Mucosa of gallbladder (tissue), 1 donor: ENCODE results near the gene GPER1. TPM values are rescaled to one million over a fixed set of nuclear protein-coding genes. Genes with fewer than 3 reads are reported as not detected.
"Not testable (repeated sequence)": the region's sequence is repeated elsewhere in the genome, so short reads cannot be mapped to it uniquely, and the experiment has no call there.

Source experiments
- DNase-seq: peaks from one replicate; pipeline ENCODE4 v3.0.0-alpha.2; 2020; ENCODE audit warnings: low spot score
- total RNA-seq: library from RNA; stranded (reverse); gene quantifications from one replicate; pipeline ENCODE4 v1.2.1, GENCODE V29; 2021
- donor health status: DM: no; HTN: no; CAD: no.

The GPER1 gene
- total RNA-seq, 1 donor from 2014 or later: 4.7 TPM

DNA sequence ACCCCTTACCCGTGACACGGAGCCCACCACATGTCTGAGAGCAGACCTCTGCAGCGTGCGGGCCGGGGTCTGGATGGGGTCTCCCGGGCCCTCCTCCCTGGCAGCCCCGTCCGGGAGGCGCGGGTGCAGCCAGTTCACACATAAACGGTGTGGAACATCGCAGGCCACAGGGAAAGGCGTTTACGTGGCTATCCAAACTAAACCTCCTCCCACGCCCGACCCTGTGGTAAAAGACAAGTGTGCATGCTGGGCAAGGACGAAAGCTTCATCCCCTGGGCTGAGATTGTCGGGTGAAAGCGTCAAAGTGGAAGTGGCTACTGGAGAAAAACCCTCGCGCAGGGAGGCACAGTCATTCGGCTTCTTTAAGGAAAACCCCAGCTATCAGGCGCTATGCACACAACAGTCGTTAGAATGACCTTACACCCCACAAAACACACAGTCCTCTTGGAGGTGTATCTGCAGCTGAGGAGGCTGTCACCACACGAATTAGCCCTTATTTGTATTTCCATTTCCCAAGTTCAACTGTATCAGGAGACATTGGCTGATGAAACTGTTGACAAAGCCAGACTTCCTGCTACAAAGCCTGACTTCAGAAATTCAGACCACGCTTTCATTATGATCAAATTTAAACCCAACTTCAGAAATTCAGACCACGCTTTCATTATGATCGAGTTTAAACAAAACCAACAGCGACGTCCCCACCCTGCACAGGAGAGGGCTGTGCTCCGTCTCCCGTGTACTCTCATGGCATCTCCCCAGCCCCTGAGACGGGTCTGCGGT lies 15.3 kb downstream of the GPER1 start:
- no peak for DNase-seq

DNA sequence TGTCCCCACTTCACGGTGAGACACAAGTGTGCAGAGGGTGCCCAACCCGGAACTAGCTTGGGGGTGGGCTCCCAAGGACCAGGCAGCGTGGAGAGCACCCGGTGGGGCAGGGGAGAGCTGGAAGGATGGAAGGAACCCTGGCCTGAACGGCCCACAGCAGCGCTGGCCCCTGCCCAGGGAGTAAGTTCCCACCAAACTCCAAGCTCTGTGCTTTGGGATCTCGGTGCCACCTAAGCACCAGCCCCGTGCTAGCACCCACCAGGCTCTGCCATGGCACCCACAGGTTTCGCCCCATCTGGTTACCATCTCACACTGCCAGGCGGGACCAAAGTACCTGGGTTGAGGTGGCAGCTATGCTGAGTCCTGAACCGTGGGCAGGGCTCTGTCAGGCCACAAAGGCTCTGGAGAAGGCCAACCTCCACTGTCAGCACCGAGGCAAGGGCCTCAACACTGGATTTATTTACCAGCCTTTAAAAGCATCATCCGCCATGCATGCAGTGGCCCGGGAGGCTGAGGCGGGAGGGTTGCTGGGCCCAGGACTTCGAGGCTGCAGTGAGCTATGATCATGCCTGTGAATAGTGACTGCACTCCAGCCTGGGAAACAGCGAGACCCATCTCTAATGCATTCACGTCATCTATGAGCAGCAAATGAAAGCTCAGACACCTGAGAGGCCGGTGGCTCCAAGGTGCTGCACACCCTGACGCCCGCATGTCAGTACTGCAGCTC lies 16.0 kb downstream of the GPER1 start:
- no peak for DNase-seq

DNA sequence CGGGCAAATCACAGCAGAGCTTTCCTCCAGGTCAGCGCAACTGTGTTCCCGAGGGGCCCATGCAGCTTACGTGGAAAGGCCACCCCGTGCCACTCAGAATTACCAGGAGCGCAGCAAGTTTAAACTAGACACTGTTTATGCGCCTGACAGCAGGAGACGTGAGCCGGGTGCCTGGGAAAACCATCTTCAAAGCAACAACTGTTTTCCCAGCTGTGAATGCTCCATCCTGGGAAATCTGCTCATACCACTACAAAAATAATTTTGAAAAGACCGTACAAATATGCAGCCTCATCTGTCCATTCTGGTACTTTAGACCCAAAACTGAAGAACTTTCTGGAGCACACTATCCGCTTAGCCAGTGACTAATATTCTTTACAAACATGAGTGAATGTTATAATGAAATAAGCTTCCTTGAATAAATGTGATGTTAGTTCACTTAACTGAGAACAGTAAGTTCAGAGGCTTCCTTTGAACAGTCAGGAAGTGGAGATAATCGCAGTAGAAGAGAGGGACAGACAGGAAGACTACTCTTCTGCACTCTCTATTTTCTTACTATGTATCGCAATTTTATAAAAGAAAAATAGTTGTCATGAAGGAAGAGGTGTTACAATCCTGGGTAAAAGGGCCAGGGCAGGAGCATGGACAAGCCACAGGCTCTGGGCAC lies 16.7 kb downstream of the GPER1 start:
- no peak for DNase-seq

DNA sequence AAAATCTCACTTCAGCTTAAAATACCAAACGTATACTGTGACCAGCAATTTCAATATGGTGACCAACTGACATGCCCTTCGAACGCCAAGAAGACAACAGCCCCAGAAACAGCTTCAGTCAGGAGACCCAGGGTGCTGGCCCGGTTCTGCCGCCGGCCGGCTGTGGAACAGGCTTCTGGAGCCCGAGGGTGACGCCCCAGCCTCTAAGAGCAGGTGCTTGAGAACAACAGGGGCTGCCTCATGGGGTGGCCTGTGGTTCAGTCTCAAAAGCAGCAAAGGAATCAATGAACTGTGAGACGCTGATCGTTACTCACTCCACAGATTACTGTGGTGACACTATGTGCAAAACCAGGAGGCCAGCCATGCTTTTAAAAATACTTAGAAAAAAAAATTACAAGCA lies 17.3 kb downstream of the GPER1 start:
- DNase-seq: no peak

DNA sequence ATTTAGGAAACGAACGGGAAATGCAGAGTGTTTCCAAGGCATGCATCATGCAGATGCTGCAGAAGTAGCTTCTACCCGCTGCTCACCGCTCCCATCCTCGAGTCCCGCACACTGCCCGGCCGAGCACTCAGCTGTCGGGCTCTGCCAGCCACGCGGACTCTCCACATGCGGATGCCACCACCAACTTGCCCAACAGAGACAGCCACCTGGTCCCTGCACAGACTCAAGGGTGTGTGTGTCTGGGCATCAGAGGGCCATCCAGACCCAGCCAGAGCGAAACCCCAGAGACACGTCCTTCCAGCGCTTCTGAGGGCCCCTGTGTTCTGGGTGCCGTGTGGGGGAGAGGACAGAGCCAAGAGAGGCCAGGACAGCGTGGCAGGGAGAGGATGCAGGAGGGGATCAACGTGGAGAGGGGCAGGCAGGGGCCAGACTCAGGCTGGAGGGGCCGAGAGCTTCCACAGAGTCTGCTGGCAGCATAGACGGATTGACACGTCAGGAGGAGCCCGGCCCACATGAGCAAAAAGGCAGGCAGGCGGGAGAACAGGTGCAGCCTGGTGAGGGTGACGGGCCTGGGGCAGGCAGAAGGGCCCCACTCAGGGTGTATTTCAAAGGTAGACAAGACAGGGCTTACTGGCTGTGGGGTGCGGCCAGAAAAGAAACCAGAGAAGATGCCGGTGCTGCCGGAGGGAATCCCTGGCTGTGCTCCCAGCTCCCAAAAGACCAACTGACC lies 18.3 kb downstream of the GPER1 start:
- DNase-seq: no peak

DNA sequence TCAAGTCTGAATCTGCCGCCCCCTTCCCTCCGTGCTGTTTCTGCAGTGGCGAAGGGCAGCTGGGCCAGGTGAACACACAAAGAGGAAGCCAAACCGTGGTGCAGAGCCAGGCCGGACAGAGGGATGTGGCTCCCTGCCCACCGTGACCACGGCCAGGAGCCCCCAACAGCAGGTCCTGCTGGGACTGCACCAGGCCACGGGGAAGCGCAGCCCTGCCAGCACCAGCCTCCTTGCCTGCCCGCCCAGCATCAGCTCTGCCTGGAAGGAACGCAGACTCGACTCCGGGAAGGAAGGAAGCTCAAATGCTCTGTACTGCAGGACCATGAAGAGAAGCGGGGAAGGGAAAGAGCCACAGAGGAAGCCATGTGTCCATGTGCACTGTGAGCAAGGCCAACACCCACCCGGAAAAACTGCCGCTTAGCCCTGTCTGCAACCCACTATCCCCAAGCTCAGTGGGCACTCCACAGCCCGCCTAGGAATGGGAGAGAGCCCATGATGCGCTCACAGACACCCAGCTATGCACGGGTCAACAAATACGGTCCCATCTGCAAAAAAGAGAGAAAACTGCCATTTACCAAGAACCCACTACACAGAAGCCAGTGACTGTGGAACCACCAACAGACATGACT lies 19.0 kb downstream of the GPER1 start:
- no peak for DNase-seq

DNA sequence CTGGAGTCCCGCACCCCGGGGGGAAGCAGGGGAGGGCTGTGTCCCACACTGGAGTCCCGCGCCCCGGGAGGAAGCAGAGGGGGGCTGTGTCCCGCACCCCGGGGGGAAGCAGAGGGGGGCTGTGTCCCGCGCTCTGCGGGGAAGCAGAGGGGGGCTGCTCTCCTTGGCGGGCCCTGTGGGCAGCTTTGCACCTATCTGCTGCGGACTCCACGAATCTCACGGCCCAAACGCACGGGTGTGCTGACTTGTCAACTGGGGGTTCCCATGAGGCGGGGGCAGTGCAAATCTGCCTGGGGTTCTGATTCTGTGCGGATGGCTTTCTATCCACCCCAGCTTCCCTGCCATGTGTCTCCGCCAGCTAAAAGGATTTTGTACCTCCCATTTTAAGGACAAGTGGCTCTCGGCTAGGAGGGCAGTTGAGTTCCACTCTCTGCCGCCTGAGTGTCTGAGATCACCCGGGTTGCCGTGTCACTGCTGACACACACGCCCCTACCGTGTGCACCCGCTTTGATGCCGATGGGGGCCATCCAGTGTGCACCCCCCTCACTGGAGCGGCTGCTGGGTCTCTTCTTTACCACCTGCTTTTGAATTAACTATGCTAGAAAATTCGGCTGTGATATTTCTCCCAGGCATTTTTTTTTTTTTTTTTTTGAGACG lies 20.5 kb downstream of the GPER1 start:
- no peak for DNase-seq

DNA sequence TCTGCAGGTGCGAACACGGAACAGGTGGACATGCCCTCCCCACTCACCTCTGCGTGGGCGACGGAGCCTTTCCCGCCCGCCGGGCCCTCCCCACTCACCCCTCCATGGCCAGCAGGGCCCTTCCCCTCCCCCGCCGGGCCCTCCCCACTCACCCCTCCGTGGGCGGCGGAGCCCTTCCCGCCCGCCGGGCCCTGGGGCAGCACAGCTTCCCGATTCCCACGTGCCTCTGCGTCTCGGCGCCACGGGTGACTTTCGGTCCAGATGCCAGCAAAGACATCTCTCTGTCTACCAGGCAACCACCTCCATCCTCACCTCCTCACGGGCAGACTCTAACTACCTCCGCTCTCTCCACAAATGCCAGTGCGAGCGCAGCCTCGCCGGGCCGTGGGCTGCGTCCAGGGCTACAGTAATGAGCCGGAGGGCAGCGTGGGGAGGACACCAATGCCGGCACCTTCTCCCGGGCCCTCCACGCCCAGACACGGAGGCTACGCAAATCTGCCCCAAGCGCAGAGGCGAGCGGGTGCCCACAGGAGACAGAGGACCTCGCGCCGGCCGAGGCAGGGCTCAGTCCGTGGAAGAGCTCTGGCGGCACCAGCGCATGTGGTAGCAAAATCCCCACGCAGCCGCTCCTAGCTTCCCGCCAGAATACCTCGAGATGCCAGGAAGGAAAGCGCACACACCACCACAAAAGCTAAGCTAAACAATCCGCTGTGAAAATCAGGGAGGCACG lies 21.8 kb downstream of the GPER1 start:
- no peak for DNase-seq

DNA sequence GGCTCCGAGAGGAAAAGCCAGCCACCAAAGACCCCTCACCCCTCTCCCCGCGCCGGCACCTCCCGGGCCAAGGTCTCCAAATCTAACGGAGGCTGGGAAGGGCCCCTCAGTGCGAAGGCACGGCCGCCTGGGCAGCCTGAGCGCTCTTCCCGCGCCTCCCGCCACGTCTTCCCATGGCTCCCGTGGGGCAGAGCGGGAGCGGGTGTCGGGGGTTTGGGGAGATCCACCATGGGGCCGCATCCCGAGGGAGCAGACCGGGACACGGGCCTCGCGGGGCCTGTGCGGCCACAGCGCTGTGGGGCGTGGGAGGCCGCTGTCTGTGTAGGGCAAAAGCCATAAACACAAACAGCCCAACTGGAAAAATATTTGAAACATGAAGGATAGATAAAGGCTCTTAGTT lies 22.4 kb downstream of the GPER1 start:
- DNase-seq: no peak

DNA sequence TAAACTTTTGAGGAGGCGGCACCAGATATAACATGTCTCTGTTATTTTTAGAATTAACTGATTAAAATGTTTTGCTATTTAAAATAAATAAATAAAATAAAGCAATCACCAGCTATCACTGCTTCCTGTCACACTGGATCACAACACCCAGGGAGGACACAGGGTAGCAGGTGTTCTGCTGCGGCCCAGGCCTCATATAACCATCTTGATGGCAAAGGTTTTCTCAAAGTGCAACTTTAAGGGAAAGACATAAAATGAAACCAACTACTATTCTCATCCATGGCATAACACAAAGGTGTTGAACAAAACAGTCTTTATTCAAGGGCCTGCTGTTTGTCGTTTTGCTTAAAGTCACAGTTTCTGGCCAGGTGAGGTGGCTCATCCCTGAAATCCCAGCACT lies 23.2 kb downstream of the GPER1 start:
- DNase-seq: no peak

DNA sequence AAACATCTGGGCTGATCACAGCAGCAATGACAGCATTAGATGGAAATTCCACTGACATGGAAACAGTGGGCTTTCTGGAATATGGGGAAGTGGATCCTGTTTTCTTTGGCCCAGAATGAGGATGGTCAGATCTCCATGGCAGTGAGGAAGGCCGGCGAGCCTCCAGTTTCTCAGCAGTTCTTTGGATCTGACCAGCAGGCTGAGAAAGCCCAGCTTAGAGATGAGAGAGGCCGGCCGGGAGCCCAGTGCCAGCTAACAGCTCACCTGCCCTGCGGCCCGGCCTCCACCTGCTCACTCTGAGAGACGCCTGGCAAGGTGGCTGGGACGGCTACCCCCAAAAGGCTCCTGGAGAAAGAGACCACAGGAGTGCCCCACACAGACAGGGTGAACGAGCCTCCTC lies 24.2 kb downstream of the GPER1 start:
- no peak for DNase-seq

DNA sequence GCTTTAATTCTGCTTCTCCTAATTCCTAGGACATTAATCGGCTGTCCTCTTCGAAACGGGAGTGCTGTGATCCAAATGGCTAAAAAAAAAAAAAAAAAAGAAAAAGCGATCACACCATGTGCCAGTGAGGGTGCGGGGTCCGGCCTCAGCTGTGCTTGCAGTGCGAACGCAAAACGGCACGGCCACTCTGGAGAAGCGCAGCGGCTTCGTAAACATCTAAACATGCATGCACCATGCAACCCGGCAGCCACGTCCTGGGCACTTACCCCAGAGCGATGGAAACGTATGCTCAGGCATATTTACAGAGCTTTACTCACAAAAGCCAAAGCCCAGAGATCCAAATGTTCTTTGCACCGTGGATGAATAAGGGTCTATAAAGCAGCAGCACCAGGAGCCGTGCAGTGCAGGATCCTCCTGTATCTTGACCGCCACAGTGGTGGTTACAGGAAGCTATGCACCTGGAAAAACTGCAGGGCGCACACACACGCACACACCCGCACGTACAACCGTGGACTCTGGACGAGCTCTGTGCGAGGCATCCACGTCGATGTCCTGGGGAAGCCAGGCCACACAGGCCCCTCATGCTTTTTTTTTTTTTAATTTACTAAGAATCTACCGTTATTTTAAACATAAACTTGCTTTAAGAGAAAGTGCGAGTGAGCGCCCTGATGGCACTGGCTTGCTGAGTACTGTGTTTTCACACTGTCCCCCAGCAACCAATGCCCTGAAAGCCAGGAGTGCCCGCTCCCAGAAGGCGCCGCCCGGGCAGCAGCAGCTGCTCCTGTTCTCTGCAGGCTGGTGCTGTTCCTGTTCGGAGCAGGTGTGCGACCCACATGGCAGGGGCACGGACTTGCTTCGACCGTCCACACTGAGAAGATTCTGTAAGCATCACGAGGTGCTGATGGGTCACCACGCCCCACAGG lies 25.0 kb downstream of the GPER1 start:
- no peak for DNase-seq

DNA sequence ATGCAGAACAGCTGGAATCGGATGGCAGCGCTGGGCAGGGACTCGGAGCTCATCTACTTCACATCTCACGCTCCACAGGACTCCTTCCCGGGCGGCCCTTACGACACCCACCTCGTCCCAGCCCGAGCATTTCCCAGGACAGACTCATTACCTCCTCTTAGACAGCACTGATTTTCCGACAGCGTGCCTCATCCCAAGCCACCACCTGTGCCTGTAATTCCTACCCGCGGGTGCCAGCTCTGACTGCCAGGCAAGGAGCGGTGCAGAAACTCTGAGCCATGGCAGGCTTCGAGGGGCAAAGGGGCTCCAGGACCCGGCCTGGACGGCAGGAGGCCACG lies 25.6 kb downstream of the GPER1 start:
- no peak for DNase-seq

DNA sequence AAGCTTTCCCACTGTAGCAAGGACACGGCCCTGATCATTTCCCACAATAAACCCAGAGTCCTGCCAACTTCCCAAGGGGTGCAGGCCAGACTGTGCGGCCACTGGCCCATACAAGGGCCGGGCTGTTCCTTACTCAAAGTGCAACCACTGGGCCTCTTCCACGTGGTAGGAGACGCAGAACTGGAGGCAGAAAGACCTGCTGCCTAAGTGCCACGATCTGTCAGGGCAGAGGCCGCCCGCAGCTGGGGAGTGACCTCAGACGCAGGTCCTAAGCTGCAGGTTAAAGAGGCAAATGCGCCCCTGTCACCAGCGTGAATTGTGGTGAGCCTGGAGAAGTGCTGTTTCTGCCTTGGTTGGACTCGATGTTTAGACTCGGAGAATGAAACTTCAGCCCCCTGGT lies 26.2 kb downstream of the GPER1 start:
- DNase-seq: no peak

DNA sequence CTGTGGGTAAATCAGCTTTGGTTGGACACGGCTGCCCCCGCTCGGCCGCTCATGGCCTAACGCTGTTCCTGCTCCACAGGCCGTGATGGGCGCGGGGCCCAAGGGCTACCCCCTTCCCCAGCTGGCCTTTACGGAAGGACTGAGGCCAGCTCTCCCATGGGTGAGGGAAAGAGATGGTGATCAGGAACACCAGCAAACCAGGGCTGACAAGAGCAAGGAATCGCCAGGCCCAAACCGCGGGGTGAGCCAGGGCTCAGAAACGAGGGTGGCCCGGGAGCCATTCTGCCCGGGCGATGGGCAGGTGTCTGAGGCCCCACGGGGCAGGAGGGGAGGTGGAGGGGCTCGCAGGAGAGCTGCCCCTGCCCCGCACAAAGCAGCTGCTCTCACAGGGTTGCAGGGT lies 26.6 kb downstream of the GPER1 start:
- no peak for DNase-seq

DNA sequence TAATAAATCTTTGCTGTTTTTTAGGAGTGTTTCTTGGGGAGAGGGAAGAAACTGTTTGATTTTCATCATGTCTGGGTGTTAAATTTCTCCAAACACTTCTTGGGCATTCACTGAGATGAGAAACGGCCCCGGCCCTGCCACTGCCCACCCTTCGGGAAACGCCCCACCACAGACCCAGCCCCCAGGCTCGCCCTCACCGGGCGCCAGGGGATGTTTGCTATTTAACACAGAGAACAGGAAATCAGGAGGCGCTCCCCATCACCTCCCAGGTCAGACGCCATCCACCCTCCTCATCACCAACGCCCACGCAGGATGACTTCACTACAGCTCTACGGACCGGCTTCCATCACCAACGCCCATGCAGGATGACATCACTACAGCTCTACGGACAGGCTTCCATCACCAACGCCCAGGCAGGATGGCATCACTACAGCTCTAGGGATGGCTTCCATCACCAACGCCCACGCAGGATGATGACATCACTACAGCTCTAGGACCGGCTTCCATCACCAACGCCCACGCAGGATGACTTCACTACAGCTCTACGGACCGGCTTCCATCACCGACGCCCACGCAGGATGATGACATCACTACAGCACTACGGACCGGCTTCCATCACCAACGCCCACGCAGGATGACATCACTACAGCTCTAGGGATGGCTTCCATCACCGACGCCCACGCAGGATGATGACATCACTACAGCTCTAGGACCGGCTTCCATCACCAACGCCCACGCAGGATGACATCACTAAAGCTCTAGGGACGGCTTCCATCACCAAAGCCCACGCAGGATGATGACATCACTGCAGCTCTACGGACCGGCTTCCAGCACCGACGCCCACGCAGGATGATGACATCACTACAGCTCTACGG lies 27.5 kb downstream of the GPER1 start:
- DNase-seq: not testable (repeated sequence)

DNA sequence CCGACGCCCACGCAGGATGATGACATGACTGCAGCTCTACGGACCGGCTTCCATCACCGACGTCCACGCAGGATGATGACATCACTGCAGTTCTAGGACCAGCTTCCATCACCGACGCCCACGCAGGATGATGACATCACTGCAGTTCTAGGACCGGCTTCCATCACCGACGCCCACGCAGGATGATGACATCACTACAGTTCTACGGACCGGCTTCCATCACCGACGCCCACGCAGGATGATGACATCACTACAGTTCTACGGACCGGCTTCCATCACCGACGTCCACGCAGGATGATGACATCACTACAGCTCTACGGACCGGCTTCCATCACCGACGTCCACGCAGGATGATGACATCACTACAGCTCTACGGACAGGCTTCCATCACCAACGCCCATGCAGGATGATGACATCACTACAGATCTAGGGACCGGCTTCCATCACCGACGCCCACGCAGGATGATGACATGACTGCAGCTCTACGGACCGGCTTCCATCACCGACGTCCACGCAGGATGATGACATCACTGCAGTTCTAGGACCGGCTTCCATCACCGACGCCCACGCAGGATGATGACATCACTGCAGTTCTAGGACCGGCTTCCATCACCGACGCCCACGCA lies 28.6 kb downstream of the GPER1 start:
- not testable (repeated sequence) for DNase-seq

DNA sequence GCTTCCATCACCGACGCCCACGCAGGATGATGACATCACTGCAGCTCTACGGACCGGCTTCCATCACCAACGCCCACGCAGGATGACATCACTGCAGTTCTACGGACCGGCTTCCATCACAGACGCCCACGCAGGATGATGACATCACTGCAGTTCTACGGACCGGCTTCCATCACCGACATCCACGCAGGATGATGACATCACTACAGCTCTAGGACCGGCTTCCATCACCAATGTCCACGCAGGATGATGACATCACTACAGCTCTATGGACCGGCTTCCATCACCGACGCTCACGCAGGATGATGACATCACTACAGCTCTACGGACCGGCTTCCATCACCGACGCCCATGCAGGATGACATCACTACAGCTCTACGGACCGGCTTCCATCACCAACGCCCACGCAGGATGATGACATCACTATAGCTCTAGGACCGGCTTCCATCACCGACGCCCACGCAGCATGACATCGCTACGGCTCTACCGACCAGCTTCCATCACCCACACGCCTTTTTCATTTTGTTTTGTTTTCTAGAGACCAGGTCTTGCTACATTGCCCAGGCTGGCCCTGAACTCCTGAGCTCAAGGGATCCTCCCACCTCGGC lies 29.5 kb downstream of the GPER1 start:
- DNase-seq: no peak
